ENCODE results near the gene PDHX. TPM values are rescaled to one million over a fixed set of nuclear protein-coding genes. Genes with fewer than 3 reads are reported as not detected.
A peak's percentile ranks its signal among the peaks of the same experiment; 100 is the strongest.

PDHX gene
- total and polyA plus RNA-seq, 4 donors, result 14.9 to 35.2 (median 24.0) TPM

GRCh38 chr11:35038211-35038928 lies 122.0 kb downstream of the PDHX start (continued):
- TF ChIP-seq EGR1 (IDR thresholded peaks at IDR 0.05; ENCODE audit: low read depth in 2 of 2) (no peak), RXRA (IDR thresholded peaks at IDR 0.05) (no peak), HNF4A (conservative IDR thresholded peaks at IDR 0.05) (no peak), YY1 (IDR thresholded peaks at IDR 0.05) (no peak)
- TF ChIP-seq, protein P1, sequence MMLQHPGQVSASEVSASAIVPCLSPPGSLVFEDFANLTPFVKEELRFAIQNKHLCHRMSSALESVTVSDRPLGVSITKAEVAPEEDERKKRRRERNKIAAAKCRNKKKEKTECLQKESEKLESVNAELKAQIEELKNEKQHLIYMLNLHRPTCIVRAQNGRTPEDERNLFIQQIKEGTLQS (IDR thresholded peaks at IDR 0.05), result no peak
- TF ChIP-seq, protein P2, sequence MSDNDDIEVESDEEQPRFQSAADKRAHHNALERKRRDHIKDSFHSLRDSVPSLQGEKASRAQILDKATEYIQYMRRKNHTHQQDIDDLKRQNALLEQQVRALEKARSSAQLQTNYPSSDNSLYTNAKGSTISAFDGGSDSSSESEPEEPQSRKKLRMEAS (IDR thresholded peaks at IDR 0.05), result no peak

- WGBS, result 77% methylated on average over 3 of the region's 3 CpGs
- TF ChIP-seq, protein P1 (IDR thresholded peaks at IDR 0.05), result no peak
- TF ChIP-seq EGR1 (IDR thresholded peaks at IDR 0.05; ENCODE audit: low read depth in 2 of 2), result no peak
- no peak for TF ChIP-seq JUND (IDR thresholded peaks at IDR 0.05)
- TF ChIP-seq GABPA (IDR thresholded peaks at IDR 0.05 in 1 of 2, conservative IDR thresholded peaks at IDR 0.05 in 1 of 2), result no peak
- TF ChIP-seq, protein P2 (IDR thresholded peaks at IDR 0.05), result no peak
- H3K36me3 ChIP-seq (ENCODE audit: control insufficient read depth in 4 of 4, insufficient read depth in 3 of 4, low read depth in 1 of 4, low read length in 3 of 4), result no peaks in the 10 kb centered on the region
- no peak overlapping the region for H3K9ac ChIP-seq (ENCODE audit: low read depth in 1 of 2, low read length in 2 of 2)
- DNase-seq (ENCODE audit: low spot score), result no peak
- H3K27ac ChIP-seq (ENCODE audit: low read depth in 1 of 2, low read length in 2 of 2), result no peak overlapping the region
- H3K4me1 ChIP-seq (ENCODE audit: control insufficient read depth in 4 of 4, insufficient read depth in 4 of 4, low read length in 3 of 4), result no peaks in the 10 kb centered on the region
- no peak overlapping the region for H3K4me3 ChIP-seq (ENCODE audit: low read depth in 1 of 3, low read length in 3 of 3)
- H3K27me3 ChIP-seq (ENCODE audit: control insufficient read depth in 4 of 4, insufficient read depth in 4 of 4, low read length in 3 of 4), result peaks cover 0 to 2% (median 0%) of the 10 kb centered on the region in 4 donors
- H3K9me3 ChIP-seq (ENCODE audit: control insufficient read depth in 4 of 4, low read length in 3 of 4), result no peaks in the 10 kb centered on the region
These were observed 122.7 kb downstream of the PDHX start for GRCh38 chr11:35039076-35039475.

DNA sequence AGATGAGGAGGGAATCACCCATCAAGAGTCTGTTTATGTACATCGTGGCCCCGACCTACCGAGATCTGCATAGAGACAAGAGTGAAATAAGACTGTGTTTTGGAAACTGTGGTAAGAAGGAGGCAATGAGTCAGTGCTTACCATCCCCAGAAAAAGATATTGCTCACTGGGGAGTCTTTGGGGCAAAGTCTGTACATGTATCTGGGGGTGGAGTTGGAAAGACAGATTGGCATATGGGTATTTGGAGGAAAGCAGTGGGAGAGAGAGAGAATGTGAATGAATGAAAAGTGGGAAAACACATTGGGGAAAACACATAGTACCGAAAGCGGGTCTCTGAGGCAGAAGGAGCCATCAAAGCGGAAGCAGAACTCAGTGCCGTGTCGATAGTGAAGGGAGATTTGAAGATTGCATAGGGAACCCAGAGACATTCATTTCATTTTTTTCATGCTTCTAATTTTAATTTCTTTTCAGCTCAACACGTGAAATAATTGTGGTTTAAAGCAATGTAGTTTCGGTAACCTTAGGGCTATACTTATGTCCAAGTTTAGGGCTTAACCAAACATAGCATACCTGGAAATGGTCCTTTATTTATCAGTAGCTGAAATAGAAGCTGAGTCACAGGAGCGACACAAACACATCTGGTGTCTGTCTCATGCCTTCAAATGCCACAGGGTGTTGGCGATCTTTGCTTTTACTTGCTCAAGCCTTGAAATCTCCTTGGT lies 124.0 kb downstream of the PDHX start:
- 88% methylated on average over 12 of the region's 12 CpGs for WGBS
- TF ChIP-seq JUND (IDR thresholded peaks at IDR 0.05), result no peak
- no peak for TF ChIP-seq FOXA2 (IDR thresholded peaks at IDR 0.05)
- no peak for TF ChIP-seq RAD21 (IDR thresholded peaks at IDR 0.05)
- TF ChIP-seq YY1 (IDR thresholded peaks at IDR 0.05), result no peak
- no peak for TF ChIP-seq ZBTB33 (IDR thresholded peaks at IDR 0.05)
- TF ChIP-seq HNF4A (conservative IDR thresholded peaks at IDR 0.05), result no peak
- no peaks in the 10 kb centered on the region for H3K9me3 ChIP-seq (ENCODE audit: control insufficient read depth in 4 of 4, low read length in 3 of 4)
- H3K27ac ChIP-seq (ENCODE audit: low read depth in 1 of 2, low read length in 2 of 2), result peak overlapping the region in 1 of 2 donors; percentile 14
- peaks cover 0 to 2% (median 0%) of the 10 kb centered on the region in 4 donors for H3K4me1 ChIP-seq (ENCODE audit: control insufficient read depth in 4 of 4, insufficient read depth in 4 of 4, low read length in 3 of 4)
- H3K4me3 ChIP-seq (ENCODE audit: low read depth in 1 of 3, low read length in 3 of 3), result no peak overlapping the region
- no peak for DNase-seq (ENCODE audit: low spot score)
- no peak overlapping the region for H3K9ac ChIP-seq (ENCODE audit: low read depth in 1 of 2, low read length in 2 of 2)
- peaks cover 0 to 2% (median 0%) of the 10 kb centered on the region in 4 donors for H3K27me3 ChIP-seq (ENCODE audit: control insufficient read depth in 4 of 4, insufficient read depth in 4 of 4, low read length in 3 of 4)
- H3K36me3 ChIP-seq (ENCODE audit: control insufficient read depth in 4 of 4, insufficient read depth in 3 of 4, low read depth in 1 of 4, low read length in 3 of 4), result no peaks in the 10 kb centered on the region
